ENCODE data around the gene PLXNB3.

The PLXNB3 gene

DNA sequence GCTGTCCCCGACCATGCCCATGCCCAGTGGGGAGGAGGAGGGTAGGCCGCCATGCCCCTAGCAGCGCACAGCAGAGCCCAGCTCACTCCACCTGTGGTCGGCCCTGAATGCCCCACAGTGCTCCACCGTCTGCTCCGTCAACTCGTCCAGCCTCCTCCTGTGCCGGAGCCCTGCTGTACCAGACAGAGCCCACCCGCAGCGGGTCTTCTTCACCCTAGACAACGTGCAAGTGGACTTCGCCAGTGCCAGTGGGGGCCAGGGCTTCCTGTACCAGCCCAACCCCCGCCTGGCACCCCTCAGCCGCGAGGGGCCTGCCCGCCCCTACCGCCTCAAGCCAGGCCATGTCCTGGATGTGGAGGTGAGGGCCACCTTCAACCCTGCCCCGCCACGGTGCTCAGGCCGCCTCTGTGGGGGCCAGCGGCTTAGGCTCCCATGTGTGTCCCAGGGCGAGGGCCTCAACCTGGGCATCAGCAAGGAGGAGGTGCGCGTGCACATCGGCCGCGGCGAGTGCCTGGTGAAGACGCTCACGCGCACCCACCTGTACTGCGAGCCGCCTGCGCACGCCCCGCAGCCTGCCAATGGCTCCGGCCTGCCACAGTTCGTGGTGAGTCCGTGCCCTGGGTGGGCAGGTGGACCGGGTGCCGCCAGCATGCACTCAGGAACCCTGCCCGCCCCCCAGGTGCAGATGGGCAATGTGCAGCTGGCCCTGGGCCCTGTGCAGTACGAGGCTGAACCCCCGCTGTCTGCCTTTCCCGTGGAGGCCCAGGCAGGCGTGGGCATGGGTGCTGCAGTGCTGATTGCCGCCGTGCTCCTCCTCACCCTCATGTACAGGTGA, 9.9 kb downstream of the PLXNB3 start:
- no peak for DNase-seq (ENCODE audit: low read depth, low spot score)

DNA sequence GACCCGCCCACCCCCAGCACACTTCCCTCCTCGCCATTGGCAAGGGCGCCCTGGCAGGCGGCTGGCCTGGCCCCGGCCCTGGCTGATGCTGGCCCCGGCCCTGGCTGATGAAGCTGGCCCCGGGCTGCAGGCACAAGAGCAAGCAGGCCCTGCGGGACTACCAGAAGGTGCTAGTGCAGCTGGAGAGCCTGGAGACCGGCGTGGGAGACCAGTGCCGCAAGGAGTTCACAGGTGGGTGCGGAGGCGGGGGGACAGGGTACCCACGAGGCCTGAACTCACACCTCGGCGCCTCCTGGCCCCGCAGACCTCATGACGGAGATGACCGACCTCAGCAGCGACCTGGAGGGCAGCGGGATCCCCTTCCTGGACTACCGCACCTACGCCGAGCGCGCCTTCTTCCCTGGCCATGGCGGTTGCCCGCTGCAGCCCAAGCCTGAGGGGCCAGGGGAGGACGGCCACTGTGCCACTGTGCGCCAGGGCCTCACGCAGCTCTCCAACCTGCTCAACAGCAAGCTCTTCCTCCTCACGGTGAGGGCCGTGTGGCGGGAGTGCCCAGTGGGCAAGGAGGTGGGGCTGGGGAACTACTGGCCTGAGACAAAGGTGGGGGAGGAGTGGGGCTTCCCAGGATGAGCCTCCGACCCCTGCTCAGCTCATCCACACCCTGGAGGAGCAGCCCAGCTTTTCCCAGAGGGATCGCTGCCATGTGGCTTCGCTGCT, 10.7 kb downstream of the PLXNB3 start:
- DNase-seq (ENCODE audit: low read depth, low spot score), result no peak

DNA sequence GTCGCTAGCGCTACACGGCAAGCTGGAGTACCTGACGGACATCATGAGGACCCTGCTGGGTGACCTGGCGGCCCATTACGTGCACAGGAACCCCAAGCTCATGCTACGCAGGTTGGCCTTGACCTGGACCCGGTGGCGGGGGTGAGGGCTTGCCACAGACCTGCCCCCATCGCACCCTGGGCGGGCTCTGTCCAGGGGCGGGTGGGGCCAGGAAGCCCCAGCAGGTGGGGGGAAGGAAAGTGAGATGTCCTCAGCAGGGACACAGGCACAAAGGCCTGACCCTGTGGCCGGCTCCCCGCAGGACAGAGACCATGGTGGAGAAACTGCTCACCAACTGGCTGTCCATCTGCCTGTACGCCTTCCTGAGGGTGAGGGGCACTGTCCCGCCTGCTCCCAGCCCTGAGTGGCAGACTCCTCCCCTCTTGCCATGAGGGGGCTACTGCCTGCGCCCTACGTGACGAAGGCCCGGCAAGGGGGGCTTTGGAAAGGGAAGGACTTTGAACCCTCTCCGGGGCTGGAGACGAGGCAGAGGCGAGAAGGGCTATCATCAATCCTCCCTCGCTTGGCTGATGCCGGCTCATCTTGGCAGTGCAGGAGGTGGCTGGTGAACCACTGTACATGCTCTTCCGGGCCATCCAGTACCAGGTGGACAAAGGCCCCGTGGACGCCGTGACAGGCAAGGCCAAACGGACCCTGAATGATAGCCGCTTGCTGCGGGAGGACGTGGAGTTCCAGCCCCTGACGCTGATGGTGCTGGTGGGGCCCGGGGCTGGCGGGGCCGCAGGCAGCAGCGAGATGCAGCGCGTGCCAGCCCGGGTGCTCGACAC, 11.5 kb downstream of the PLXNB3 start:
- no peak for DNase-seq (ENCODE audit: low read depth, low spot score)

DNA sequence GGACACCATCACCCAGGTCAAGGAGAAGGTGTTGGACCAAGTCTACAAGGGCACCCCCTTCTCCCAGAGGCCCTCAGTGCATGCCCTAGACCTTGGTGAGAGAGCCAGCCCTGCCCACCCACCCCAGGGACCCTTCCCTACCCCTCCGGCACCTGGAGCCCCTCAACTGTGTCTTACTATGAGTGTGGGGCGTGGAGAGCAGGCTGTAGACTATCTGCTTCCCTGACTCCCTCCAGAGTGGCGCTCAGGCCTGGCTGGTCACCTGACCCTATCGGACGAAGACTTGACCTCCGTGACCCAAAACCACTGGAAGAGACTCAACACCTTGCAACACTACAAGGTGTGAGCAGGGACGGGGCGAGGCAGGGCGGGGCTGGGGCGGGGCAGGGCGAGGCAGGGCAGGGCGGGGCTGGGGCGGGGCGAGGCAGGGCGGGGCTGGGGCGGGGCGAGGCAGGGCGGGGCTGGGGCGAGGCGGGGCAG, 12.1 kb downstream of the PLXNB3 start:
- DNase-seq (ENCODE audit: low read depth, low spot score), result no peak

DNA sequence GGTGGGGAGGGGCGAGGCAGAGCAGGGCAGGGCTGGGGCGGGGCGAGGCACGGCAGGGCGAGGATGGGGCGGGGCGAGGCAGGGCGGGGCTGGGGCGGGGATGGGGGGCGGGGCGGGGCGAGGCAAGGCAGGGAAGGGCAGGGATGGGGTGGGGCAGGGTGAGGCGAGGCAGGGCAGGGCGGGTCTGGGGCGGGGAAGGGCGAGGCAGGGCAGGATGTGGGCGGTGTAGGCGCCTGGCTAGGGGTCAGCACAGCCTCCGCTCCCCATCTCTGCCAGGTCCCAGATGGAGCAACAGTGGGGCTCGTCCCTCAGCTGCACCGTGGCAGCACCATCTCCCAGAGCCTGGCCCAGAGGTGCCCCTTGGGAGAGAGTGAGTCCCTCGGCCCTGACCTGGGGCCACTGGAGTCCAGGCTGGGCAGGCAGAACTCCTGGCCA, 12.6 kb downstream of the PLXNB3 start:
- no peak for DNase-seq (ENCODE audit: low read depth, low spot score)

GRCh38 chrX:153777261-153778090, 13.4 kb downstream of the PLXNB3 start:
- no peak for DNase-seq (ENCODE audit: low read depth, low spot score)

DNA sequence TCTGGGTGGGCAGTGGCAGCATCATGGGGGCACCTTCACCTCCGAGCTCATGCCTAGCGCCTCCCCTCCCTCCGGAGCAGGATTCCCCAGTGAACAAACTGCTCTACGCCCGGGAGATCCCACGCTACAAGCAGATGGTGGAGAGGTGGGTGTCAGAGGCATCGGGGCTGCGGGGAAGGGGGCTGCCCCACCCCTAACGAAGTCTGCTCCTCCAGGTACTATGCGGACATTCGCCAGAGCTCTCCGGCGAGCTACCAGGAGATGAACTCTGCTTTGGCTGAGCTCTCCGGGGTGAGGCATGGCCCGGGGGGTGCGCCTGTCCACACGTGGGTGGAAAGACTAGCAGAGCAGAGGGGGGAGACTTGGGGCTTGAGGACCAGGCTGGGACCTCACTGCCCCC, 14.1 kb downstream of the PLXNB3 start:
- no peak for DNase-seq (ENCODE audit: low read depth, low spot score)

DNA sequence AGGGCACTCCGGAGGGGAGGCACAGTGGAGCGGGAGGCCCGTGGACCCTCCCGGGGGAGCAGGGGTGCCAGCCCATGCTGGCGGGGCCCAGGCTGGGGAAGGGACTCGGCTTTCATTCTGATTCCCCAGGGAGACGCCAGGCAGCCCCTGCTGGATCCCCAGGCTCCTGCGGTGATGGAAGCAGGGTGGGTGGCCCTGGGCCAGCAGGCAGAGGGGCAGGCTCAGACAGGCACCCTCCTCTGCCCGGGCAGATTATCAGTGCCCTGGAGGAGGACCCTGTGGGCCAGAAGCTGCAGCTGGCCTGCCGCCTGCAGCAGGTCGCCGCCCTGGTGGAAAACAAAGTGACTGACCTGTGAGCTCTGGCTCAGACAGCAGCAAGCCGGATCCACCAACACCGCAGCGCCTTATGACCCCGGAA, 14.6 kb downstream of the PLXNB3 start:
- no peak for DNase-seq (ENCODE audit: low read depth, low spot score)

DNA sequence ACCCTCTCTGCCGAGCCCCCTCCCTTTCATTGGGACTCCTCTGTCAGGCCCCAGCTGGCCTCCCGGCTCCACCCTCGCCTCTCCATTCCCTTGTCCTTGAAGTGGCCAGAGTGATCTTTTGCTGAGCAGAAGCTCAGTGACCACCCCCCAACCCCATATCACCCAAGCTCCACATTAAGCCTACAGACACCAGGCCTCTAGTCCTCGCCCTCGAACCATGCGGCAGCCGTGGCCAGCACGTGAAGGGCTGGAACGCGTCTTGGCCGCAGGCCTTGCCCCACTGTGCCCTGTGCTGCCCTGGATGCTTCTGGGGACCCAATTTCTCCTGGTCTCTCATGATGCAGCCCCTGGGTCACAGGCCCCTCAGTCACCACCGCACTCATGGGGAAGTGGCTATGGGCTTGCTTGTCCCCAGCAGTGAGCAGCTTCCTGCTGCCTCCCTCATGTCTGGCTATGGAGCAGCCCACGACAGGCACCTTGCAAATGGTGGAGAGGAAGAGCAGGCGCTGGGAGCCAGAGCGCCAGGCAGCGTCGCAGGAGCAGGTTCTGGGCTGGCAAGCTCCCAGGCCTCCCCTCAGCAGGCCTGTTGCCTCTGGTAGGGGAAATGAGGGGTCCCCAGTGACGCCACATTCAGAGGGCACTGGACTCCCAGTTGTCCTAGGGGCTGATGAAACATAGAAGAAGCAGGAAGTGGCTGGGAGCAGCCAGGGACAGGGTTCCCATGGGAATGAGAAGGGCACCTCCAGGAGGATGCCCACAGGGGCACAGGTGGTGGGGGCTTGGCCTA, 16.0 kb downstream of the PLXNB3 start:
- no peak for DNase-seq (ENCODE audit: low read depth, low spot score)

DNA sequence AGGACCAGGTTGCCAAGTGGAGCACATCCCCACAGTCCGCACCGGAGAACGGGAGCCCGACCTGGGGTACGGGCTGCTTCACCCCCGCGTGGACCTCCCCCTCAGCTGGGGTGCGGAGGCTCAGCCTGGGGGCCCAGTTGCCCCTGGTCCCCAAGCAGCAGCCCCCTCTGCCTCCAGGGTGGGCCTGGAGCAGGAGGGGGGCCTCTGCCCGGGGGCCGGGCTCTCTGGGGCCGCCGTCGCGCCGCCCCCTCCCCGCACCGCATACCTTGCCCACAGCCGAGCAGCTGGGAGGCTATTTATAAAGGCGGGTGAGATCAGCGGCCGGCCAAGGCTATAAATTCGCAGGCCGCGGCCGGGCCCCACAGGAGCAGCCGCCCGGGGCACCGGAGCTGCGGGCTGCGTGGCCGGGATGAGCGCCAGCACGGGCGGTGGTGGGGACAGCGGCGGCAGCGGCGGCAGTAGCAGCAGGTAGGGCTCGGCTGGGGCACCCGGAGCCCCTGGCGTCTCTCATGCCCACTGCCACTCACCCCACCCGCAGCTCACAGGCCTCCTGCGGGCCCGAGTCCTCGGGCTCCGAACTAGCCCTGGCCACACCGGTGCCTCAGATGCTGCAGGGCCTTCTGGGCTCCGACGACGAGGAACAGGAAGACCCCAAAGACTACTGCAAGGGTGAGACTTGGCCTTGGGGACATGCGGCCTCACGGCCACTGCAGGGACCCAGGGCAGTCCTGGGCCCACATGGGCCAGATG, 16.8 kb downstream of the PLXNB3 start, which contains the start of gene SRPK3:
Gene SRPK3 (plus strand): TSS at position 364 of the 750 bp plus-strand sequence. CDS start 46 bp downstream, at position 410.
- no peak for DNase-seq (ENCODE audit: low read depth, low spot score)

- no peak for DNase-seq (ENCODE audit: low read depth, low spot score)
These were observed 17.5 kb downstream of the PLXNB3 start for GRCh38 chrX:153781428-153782047.

DNA sequence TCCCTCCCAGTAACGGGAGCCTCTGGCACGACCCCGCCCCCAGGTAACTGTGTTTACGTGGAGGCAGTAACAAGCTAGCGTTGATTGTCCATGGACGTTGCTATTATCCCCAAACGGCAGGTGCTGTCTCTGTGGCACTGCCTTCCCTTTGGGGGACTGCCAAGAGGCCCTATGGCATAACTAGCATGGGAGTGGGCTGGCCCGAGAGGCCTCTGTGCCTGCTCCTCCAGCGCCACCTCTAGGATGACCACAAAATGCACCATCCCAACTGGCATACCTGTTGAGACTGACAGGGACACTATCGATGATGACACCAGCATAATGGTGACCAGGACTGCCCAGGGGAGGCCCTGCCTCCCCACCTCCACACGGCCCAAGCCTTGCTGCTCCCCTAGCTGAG, 18.3 kb downstream of the PLXNB3 start:
- DNase-seq (ENCODE audit: low read depth, low spot score), result no peak

- DNase-seq (ENCODE audit: low read depth, low spot score), result no peak
These were observed 18.8 kb downstream of the PLXNB3 start for GRCh38 chrX:153782871-153783270.

DNA sequence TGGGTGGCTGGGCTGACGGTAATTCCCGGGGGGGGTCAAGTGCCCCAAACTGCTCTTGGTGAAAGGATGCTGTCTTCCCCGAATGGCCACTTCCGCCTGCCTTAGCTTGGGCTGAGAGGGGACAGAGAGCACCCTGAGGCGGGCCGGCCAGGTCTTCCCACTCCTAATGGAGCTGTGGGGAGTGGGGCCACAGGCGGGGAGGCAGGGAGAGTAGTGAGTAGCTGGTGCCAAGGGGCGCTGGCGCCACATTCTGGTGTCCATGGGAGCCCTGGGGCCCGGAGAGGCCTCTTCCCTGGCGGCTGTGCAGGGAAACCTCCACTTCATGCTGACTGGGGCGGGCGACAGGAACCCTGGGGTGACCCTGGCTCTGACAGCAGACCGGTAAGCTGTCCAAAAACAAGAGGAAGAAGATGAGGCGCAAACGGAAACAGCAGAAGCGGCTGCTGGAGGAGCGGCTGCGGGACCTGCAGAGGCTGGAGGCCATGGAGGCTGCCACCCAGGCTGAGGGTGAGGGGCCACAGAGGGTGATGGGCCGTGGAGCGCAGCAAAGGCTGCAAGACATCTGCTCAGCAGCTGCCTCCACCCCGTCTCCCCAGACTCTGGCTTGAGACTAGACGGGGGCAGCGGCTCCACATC, 19.4 kb downstream of the PLXNB3 start:
- no peak for DNase-seq (ENCODE audit: low read depth, low spot score)

DNA sequence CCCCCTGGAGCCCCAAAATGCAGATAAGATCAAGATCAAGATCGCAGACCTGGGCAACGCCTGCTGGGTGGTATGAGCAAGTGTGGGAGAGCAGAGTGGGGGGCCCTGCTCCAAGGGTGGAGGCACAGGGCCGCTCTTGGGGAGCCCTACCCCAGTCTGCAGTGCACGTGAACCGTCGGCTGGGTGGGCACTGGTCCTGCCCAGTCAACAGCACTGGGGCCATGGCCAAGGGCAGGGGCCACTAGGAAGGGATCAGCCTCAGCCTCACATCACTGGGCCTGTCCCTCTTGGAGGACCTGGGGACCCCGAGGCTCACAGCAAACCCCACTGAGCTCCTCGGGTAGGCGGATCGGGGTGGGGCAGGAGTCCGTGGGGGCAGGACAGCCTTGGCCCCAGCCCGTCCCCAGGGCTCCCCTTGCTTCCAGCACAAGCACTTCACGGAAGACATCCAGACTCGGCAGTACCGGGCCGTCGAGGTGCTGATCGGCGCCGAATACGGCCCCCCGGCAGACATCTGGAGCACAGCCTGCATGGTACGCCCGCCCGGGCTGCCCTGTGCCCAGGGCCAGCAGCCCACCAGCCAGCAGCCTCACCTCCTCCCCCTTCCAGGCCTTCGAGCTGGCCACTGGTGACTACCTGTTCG, 20.4 kb downstream of the PLXNB3 start:
- no peak for DNase-seq (ENCODE audit: low read depth, low spot score)

DNA sequence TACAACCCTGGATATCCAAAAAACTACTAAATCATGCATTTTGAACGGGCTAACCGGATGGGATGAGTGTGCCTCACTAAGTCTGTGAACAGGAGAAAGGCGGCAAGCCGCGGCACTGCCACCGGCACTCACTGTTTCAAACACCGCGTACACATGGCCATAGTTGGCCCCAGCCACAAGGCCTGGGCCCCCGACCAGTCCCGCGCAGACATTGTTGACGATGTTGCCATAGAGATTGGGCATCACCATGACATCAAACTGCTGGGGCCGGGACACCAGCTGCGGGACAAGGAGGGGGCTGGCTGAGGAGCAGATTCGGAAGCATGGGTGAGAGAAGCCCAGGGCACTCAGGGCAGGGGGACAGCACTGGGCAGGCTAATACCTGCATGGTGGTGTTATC, 22.6 kb downstream of the PLXNB3 start:
- DNase-seq (ENCODE audit: low read depth, low spot score), result no peak

- no peak for DNase-seq (ENCODE audit: low read depth, low spot score)
These were observed 25.6 kb downstream of the PLXNB3 start for GRCh38 chrX:153789654-153790053.
